ENCODE results near the gene PLA2G2F. TPM values are rescaled to one million over a fixed set of nuclear protein-coding genes. Genes with fewer than 3 reads are reported as not detected.
"Not testable (repeated sequence)": the region's sequence is repeated elsewhere in the genome, so short reads cannot be mapped to it uniquely, and the experiment has no call there.

Gene PLA2G2F
- total and polyA plus RNA-seq, 7 donors: 0.60 to 0.80 TPM; not detected in 5

- intact Hi-C loops (cut with DNase I): no loop called here
- peak in 1 of 4 donors; percentile 29 for TF ChIP-seq POLR2AphosphoS5 (IDR thresholded peaks at IDR 0.05)
- TF ChIP-seq EP300 (IDR thresholded peaks at IDR 0.05): no peak
- TF ChIP-seq CTCF (IDR thresholded peaks at IDR 0.05): no peak
- peak; percentile 68 for DNase-seq
- no peak overlapping the region for H3K27ac ChIP-seq
- H3K4me1 ChIP-seq: peaks cover 0 to 12% (median 12%) of the 10 kb centered on the region in 4 donors
- no peaks in the 10 kb centered on the region for H3K36me3 ChIP-seq
- 50 to 80% methylated on average over 7 of the region's 7 CpGs for WGBS, 2 donors
- no peaks in the 10 kb centered on the region for H3K27me3 ChIP-seq
- H3K9me3 ChIP-seq: no peaks in the 10 kb centered on the region
- H3K4me3 ChIP-seq: no peak overlapping the region
Measured at GRCh38 chr1:20124456-20125057, 14.6 kb upstream of the PLA2G2F start.

GRCh38 chr1:20125100-20125499 is 14.0 kb upstream of the PLA2G2F start:
- Histone ChIP-seq H3K4me1 (peaks cover 0 to 12% (median 12%) of the 10 kb centered on the region in 4 donors), H3K36me3 (no peaks in the 10 kb centered on the region), H3K27me3 (no peaks in the 10 kb centered on the region), H3K27ac (no peak overlapping the region), H3K9me3 (no peaks in the 10 kb centered on the region), H3K4me3 (no peak overlapping the region)
- intact Hi-C loops (cut with DNase I): no loop called here
- TF ChIP-seq POLR2A (IDR thresholded peaks at IDR 0.05) (no peak), POLR2AphosphoS5 (IDR thresholded peaks at IDR 0.05) (no peak), CTCF (IDR thresholded peaks at IDR 0.05) (no peak), EP300 (IDR thresholded peaks at IDR 0.05) (no peak)
- 83 to 87% methylated on average over 10 of the region's 10 CpGs for WGBS, 2 donors
- DNase-seq: peak; percentile 19

- H3K4me3 ChIP-seq: no peak overlapping the region
- peaks cover 0 to 12% (median 12%) of the 10 kb centered on the region in 4 donors for H3K4me1 ChIP-seq
- no peaks in the 10 kb centered on the region for H3K27me3 ChIP-seq
- no peaks in the 10 kb centered on the region for H3K9me3 ChIP-seq
- no peak for TF ChIP-seq EP300 (IDR thresholded peaks at IDR 0.05)
- TF ChIP-seq POLR2A (IDR thresholded peaks at IDR 0.05): no peak
- TF ChIP-seq CTCF (IDR thresholded peaks at IDR 0.05): no peak
- TF ChIP-seq POLR2AphosphoS5 (IDR thresholded peaks at IDR 0.05): no peak
- no peaks in the 10 kb centered on the region for H3K36me3 ChIP-seq
- DNase-seq: peak; percentile 14
- WGBS, 2 donors: 76 to 83% methylated on average over 9 of the region's 9 CpGs
- no peak overlapping the region for H3K27ac ChIP-seq
- intact Hi-C loops (cut with DNase I): no loop called here
Measured at GRCh38 chr1:20126041-20126805, 12.9 kb upstream of the PLA2G2F start.

DNA sequence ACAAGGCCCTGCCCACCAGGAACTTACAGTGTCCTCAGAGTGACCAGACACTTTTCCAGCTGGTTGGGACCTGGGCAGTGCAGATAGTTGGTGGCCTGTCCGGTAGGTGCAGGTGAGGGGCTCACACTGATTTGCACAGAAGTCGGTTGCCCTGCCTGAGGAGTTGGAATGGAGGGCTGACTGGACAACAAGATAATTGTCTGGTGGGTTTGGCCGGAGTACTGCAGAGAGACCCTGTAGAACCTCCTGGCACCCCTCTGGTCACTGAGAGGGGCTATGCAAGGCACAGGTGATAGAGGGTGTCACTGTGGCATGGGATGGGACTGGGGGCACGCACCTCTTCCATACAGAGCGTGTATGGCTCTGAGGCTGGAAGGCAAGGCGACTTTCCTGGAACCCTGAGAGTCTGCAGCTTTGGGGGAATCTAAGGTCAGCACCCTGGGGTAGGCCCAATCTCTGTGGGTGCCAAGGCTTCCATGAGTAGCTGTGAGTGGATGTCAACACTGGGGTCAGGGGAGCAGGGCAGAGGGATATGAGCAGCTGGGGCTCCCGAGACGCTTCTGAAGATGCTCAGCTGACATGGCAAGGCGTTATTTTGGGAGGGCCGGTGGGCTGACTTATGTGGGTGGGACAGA is 12.2 kb upstream of the PLA2G2F start:
- Histone ChIP-seq H3K27ac (no peak overlapping the region), H3K4me1 (peaks cover 0 to 12% (median 12%) of the 10 kb centered on the region in 4 donors), H3K36me3 (no peaks in the 10 kb centered on the region), H3K27me3 (no peaks in the 10 kb centered on the region), H3K4me3 (no peak overlapping the region), H3K9me3 (no peaks in the 10 kb centered on the region)
- intact Hi-C loops (cut with DNase I): no loop called here
- TF ChIP-seq POLR2A (IDR thresholded peaks at IDR 0.05) (no peak), POLR2AphosphoS5 (IDR thresholded peaks at IDR 0.05) (no peak), CTCF (IDR thresholded peaks at IDR 0.05) (no peak)
- peak; percentile 42 for DNase-seq
- WGBS, 2 donors: 94 to 96% methylated on average over 10 of the region's 10 CpGs

GRCh38 chr1:20130518-20130917 is 8.6 kb upstream of the PLA2G2F start:
- H3K36me3 ChIP-seq; H3K4me3 ChIP-seq; H3K27ac ChIP-seq; H3K4me1 ChIP-seq; H3K9me3 ChIP-seq; H3K27me3 ChIP-seq; intact Hi-C loops (cut with DNase I): not testable (repeated sequence)
- 95 to 99% methylated on average over 3 of the region's 3 CpGs for WGBS, 2 donors
- peak; percentile 18 for DNase-seq
